ENCODE data around the gene RNF207.

- TF ChIP-seq USF2 (IDR thresholded peaks at IDR 0.05; ENCODE audit: low read depth, low read length): no peak
- TF ChIP-seq CTCF (conservative IDR thresholded peaks at IDR 0.05; ENCODE audit: low read depth, low read length): no peak
- no peak for TF ChIP-seq POLR2A (IDR thresholded peaks at IDR 0.05; ENCODE audit: low read depth, low read length)
- TF ChIP-seq MAZ (IDR thresholded peaks at IDR 0.05; ENCODE audit: borderline replicate concordance, low read depth, low read length): no peak
- TF ChIP-seq MXI1 (IDR thresholded peaks at IDR 0.05; ENCODE audit: borderline replicate concordance, low read depth, low read length): no peak
- TF ChIP-seq CHD1 (IDR thresholded peaks at IDR 0.05; ENCODE audit: low read depth, low read length): no peak
- TF ChIP-seq RAD21 (IDR thresholded peaks at IDR 0.05; ENCODE audit: low read length): no peak
- no peak for TF ChIP-seq FOS (IDR thresholded peaks at IDR 0.05; ENCODE audit: low read depth, low read length)
- TF ChIP-seq CEBPB (IDR thresholded peaks at IDR 0.05; ENCODE audit: low read depth, low read length): no peak
- TF ChIP-seq SMC3 (IDR thresholded peaks at IDR 0.05; ENCODE audit: low read depth, low read length): no peak
- TF ChIP-seq RCOR1 (IDR thresholded peaks at IDR 0.05; ENCODE audit: insufficient replicate concordance, low read length): no peak
Measured at GRCh38 chr1:6162773-6163172, 43.1 kb upstream of the RNF207 start.
